GM18951 (cell line): Measurements from ENCODE around the gene TECR.

Experiments used
- POLR2A ChIP-seq: IDR thresholded peaks from 4 replicates; pipeline ENCODE4 v1.6.1; 2011; ENCODE audit warnings: mild to moderate bottlenecking; ENCODE audit not compliant: insufficient read length, insufficient read depth; ENCODE audit errors: extremely low read depth
- in situ Hi-C: fragments of 300-500 bp; cut with MboI; formaldehyde crosslinking; loops from one replicate; pipeline ENCODE4 v1.12.0; 2022; ENCODE audit warnings: low sequenced_read_pairs, mixed read lengths, inconsistent platforms; ENCODE audit not compliant: unreplicated experiment

The TECR gene

GRCh38 chr19:14553042-14553938 is 23.9 kb downstream of the TECR start:
- TF ChIP-seq POLR2A = no peak
- in situ Hi-C loops = no loop called here

GRCh38 chr19:14553939-14554243 is 24.5 kb downstream of the TECR start:
- in situ Hi-C loops = no loop called here
- TF ChIP-seq POLR2A = no peak

GRCh38 chr19:14554382-14554812 is 25.0 kb downstream of the TECR start:
- in situ Hi-C loops = no loop called here
- TF ChIP-seq POLR2A = no peak

GRCh38 chr19:14555918-14556661 is 26.7 kb downstream of the TECR start:
- no peak for TF ChIP-seq POLR2A
- in situ Hi-C loops = no loop called here

- in situ Hi-C loops = no loop called here
- TF ChIP-seq POLR2A = no peak
Measured at GRCh38 chr19:14556662-14557188, 27.3 kb downstream of the TECR start.

- TF ChIP-seq POLR2A = no peak
- in situ Hi-C loops = no loop called here
Measured at GRCh38 chr19:14558370-14559066, 29.1 kb downstream of the TECR start.

GRCh38 chr19:14559916-14560775 is 30.8 kb downstream of the TECR start:
- in situ Hi-C loops = no loop called here
- no peak for TF ChIP-seq POLR2A

- TF ChIP-seq POLR2A = no peak
- in situ Hi-C loops = no loop called here
Measured at GRCh38 chr19:14560776-14561108, 31.3 kb downstream of the TECR start.

GRCh38 chr19:14561249-14561648 is 31.9 kb downstream of the TECR start:
- TF ChIP-seq POLR2A = no peak
- in situ Hi-C loops = no loop called here

- in situ Hi-C loops = no loop called here
- TF ChIP-seq POLR2A = no peak
Measured at GRCh38 chr19:14561847-14562351, 32.5 kb downstream of the TECR start.

GRCh38 chr19:14562660-14563589 is 33.5 kb downstream of the TECR start:
- in situ Hi-C loops = no loop called here

More at GRCh38 chr19:14562660-14563589, 33.5 kb downstream of the TECR start:
- no peak for TF ChIP-seq POLR2A
